Right lobe of liver (tissue), 6 donors: Measurements from ENCODE around the gene CNDP1. TPM values are rescaled to one million over a fixed set of nuclear protein-coding genes. Genes with fewer than 3 reads are reported as not detected.
A peak's percentile ranks its signal among the peaks of the same experiment; 100 is the strongest.
"Not testable (repeated sequence)": the region's sequence is repeated elsewhere in the genome, so short reads cannot be mapped to it uniquely, and the experiment has no call there.

Experiments used
- ATAC-seq, 4 donors: fragments of 200-7000 bp; cut with Tn5 transposase; one replicate each; pipeline ENCODE4 v1.9.1; 2020; ENCODE audit warnings: mild to moderate bottlenecking in 4 of 4, moderate library complexity in 4 of 4
- DNase-seq, 3 donors: peaks; one replicate each; pipeline ENCODE4 v3.0.0-alpha.2; 2020
- H3K27ac ChIP-seq, 3 donors: fragments of 200-600 bp; one replicate each; pipeline ENCODE4 v1.8.0; 2022
- H3K27me3 ChIP-seq, 2 donors: fragments of 200-600 bp; one replicate each; pipeline ENCODE4 v1.8.0; 2022
- H3K36me3 ChIP-seq, 4 donors: fragments of 200-600 bp; sonication (generic) in 1 of 4; one replicate each; pipeline versions ENCODE4 v1.5.1 to v1.8.0; 2017 to 2022; ENCODE audit warnings: control low read depth in 1 of 4
- H3K4me1 ChIP-seq, 4 donors: fragments of 200-600 bp; sonication (generic) in 1 of 4; one replicate each; pipeline versions ENCODE4 v1.5.1 to v1.8.0; 2017 to 2022; ENCODE audit warnings: control low read depth in 1 of 4
- H3K4me3 ChIP-seq, 3 donors: fragments of 200-600 bp; one replicate each; pipeline ENCODE4 v1.8.0; 2022
- H3K9me3 ChIP-seq, 4 donors: fragments of 200-600 bp; sonication (generic) in 1 of 4; one replicate each; pipeline versions ENCODE4 v1.5.1 to v1.8.0; 2017 to 2022; ENCODE audit warnings: control low read depth in 1 of 4
- POLR2A ChIP-seq: fragments of 450-650 bp; IDR thresholded peaks from one replicate; pipeline ENCODE4 v1.6.1; 2017; ENCODE audit warnings: antibody characterized with exemption, mild to moderate bottlenecking
- WGBS: methylation state at CpG from one replicate; pipeline ENCODE4 v1.1.6; 2018; ENCODE audit warnings: low coverage, low lambda C conversion rate; ENCODE audit not compliant: insufficient coverage; ENCODE audit errors: missing lambda C conversion rate; 5-methylcytosine and 5-hydroxymethylcytosine counted together
- intact Hi-C, 2 donors: fragments of 100-400 bp; cut with DNase I; formaldehyde crosslinking; loops; one replicate each; pipeline versions ENCODE4 v1.11.2 to v1.14.1; 2022
- total RNA-seq, 6 experiments: library from RNA; depleted of rRNA in 2 of 6; stranded (reverse); fragments of >200 nt in 2 of 6; fragmentation: NEBNext Ultra II Directional in 3 of 6; extraction: Animal tissue kit (Norgen Biotek cat#: 25700) in 3 of 6; gene quantifications; one replicate each; pipeline versions ENCODE4 v1.1.0 to v1.2.4, GENCODE V29; 2016 to 2023
- TF ChIP-seq, protein P1 (sequence below), 4 donors: fragments of 200-600 bp in 3 of 4; fragments of 450-650 bp in 1 of 4; IDR thresholded peaks; one replicate each; pipeline versions ENCODE4 v1.5.1 to v1.8.0; 2016 to 2022; ENCODE audit warnings: antibody characterized with exemption in 4 of 4, mild to moderate bottlenecking in 2 of 4
- donor health status: DM: no; HTN: yes; CAD: no.
- donor health status: DM: no; HTN: no; CAD: no.
- donor health status: DM: no; HTN: no; CAD: no.
- donor health status: DM: no; HTN: yes; CAD: no.
- donor health status: DM: no; HTN: yes; CAD: no.

Gene CNDP1
- total RNA-seq, 6 experiments from 2014 or later = 10.4 to 61.4 (median 28.4) TPM

GRCh38 chr18:74521068-74521725, 13.1 kb upstream of the CNDP1 start:
- no peak for DNase-seq
- H3K36me3 ChIP-seq = peaks cover 0 to 30% (median 13%) of the 10 kb centered on the region in 4 donors

GRCh38 chr18:74522635-74523548, 11.4 kb upstream of the CNDP1 start:
- Histone ChIP-seq H3K4me3 (no peak overlapping the region), H3K36me3 (peaks cover 0 to 28% (median 13%) of the 10 kb centered on the region in 4 donors), H3K27ac (no peak overlapping the region), H3K9me3 (no peaks in the 10 kb centered on the region), H3K4me1 (no peaks in the 10 kb centered on the region), H3K27me3 (no peaks in the 10 kb centered on the region)
- DNase-seq = peak in 1 of 3 donors; percentile 42
- intact Hi-C loops = no loop called here
- TF ChIP-seq, protein P1, sequence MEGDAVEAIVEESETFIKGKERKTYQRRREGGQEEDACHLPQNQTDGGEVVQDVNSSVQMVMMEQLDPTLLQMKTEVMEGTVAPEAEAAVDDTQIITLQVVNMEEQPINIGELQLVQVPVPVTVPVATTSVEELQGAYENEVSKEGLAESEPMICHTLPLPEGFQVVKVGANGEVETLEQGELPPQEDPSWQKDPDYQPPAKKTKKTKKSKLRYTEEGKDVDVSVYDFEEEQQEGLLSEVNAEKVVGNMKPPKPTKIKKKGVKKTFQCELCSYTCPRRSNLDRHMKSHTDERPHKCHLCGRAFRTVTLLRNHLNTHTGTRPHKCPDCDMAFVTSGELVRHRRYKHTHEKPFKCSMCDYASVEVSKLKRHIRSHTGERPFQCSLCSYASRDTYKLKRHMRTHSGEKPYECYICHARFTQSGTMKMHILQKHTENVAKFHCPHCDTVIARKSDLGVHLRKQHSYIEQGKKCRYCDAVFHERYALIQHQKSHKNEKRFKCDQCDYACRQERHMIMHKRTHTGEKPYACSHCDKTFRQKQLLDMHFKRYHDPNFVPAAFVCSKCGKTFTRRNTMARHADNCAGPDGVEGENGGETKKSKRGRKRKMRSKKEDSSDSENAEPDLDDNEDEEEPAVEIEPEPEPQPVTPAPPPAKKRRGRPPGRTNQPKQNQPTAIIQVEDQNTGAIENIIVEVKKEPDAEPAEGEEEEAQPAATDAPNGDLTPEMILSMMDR (IDR thresholded peaks at IDR 0.05) = no peak
- no peak for TF ChIP-seq POLR2A
- peak in 1 of 4 donors; percentile 8 for ATAC-seq
- 90% methylated on average over 8 of the region's 23 CpGs for WGBS

More at GRCh38 chr18:74521068-74521725, 13.1 kb upstream of the CNDP1 start:
- no peak for ATAC-seq
- Histone ChIP-seq H3K27me3 (no peaks in the 10 kb centered on the region), H3K4me1 (peaks cover 0 to 15% (median 7%) of the 10 kb centered on the region in 4 donors), H3K4me3 (no peak overlapping the region), H3K9me3 (no peaks in the 10 kb centered on the region), H3K27ac (no peak overlapping the region)
- intact Hi-C loops = no loop called here
- no peak for TF ChIP-seq POLR2A
- TF ChIP-seq, protein P1 (IDR thresholded peaks at IDR 0.05) = no peak
- WGBS = 93% methylated on average over 14 of the region's 15 CpGs

GRCh38 chr18:74524097-74524496, 10.2 kb upstream of the CNDP1 start:
- TF ChIP-seq, protein P1 (IDR thresholded peaks at IDR 0.05) = no peak
- TF ChIP-seq POLR2A = no peak
- Histone ChIP-seq H3K4me3 (no peak overlapping the region), H3K36me3 (peaks cover 0 to 18% (median 7%) of the 10 kb centered on the region in 4 donors), H3K9me3 (no peaks in the 10 kb centered on the region), H3K27ac (no peak overlapping the region), H3K27me3 (no peaks in the 10 kb centered on the region), H3K4me1 (no peaks in the 10 kb centered on the region)
- intact Hi-C loops = no loop called here
- WGBS = 39% methylated on average over 4 of the region's 5 CpGs
- DNase-seq (peak in 1 of 3 donors; percentile 55), ATAC-seq (peak; percentile 18 to 44 (median 26))

GRCh38 chr18:74524915-74525314, 9.4 kb upstream of the CNDP1 start:
- H3K4me1 ChIP-seq, H3K27ac ChIP-seq, intact Hi-C loops, H3K27me3 ChIP-seq, H3K36me3 ChIP-seq, H3K4me3 ChIP-seq, ATAC-seq, H3K9me3 ChIP-seq: not testable (repeated sequence)
- peak in 1 of 3 donors; percentile 15 for DNase-seq
- 95% methylated on average over 7 of the region's 7 CpGs for WGBS

- intact Hi-C loops = no loop called here
Measured at GRCh38 chr18:74525741-74526140, 8.6 kb upstream of the CNDP1 start.

More at GRCh38 chr18:74525741-74526140, 8.6 kb upstream of the CNDP1 start:
- H3K9me3 ChIP-seq = no peaks in the 10 kb centered on the region
- WGBS = 75% methylated on average over 4 of the region's 9 CpGs
- no peak overlapping the region for H3K4me3 ChIP-seq
- no peaks in the 10 kb centered on the region for H3K27me3 ChIP-seq
- H3K27ac ChIP-seq = no peak overlapping the region
- no peak for TF ChIP-seq POLR2A
- TF ChIP-seq, protein P1 (IDR thresholded peaks at IDR 0.05) = no peak
- DNase-seq = peak in 1 of 3 donors; percentile 62
- peaks cover 0 to 2% (median under 1%) of the 10 kb centered on the region in 4 donors for H3K36me3 ChIP-seq
- peak; percentile 37 to 56 (median 48) for ATAC-seq
- no peaks in the 10 kb centered on the region for H3K4me1 ChIP-seq
